GM12892 (cell line): ENCODE results near the gene PTK7.

Source experiments
- POLR2A ChIP-seq: IDR thresholded peaks from 2 replicates; pipeline ENCODE4 v1.6.1; 2011; ENCODE audit warnings: low read depth, low read length, control low read depth
- POLR2AphosphoS5 ChIP-seq: IDR thresholded peaks from 2 replicates; pipeline ENCODE4 v1.6.1; 2011; ENCODE audit warnings: low read depth, low read length, control low read depth
- TAF1 ChIP-seq: IDR thresholded peaks from 2 replicates; pipeline ENCODE4 v1.6.1; 2011; ENCODE audit warnings: low read depth, mild to moderate bottlenecking, control low read depth, low read length, borderline replicate concordance

DNA sequence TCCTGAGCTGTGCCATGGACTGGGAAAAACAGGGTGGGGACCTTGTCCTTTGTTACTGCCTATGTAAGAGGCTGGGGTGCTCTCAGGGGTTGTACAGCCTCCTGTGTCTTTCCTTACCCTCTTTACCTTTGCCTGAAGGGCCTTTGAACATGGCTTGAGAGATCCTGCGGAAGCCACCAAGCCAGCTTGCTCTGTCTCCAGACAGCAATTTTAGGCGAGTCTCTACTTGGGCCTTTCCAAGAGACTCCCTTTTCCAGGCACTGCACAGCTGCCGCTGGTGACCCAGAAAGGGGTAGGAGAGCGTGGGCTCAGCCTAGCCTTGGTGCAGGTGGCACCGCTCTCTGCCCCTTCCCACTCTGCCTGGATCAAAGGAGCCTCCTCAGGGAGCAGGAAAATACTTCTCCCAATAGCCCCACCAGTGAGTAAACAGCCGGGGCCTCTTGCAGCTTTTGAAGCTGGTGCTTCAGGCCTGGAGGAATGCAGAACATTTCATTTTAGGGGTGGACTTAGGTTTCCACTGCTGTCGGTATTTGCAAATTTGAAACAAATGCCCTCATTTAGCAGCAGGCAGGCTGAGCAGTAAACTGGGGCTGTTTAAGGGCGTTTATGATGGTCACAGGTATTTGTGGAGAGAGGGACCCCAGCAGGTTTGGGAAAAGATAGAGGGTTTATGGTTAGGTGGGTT, 13.9 kb downstream of the PTK7 start:
- TF ChIP-seq POLR2AphosphoS5 (no peak), TAF1 (no peak), POLR2A (no peak)
